HG03045 (cell line): ENCODE data around the gene MDGA2.

Experiments
- ATAC-seq: cut with Tn5 transposase; IDR thresholded peaks from one replicate; pipeline ENCODE4 v1.9.1; 2021; ENCODE audit warnings: mild to moderate bottlenecking, moderate library complexity; ENCODE audit not compliant: unreplicated experiment

Gene MDGA2

GRCh38 chr14:47154276-47154797, 521.1 kb downstream of the MDGA2 start:
- no peak for ATAC-seq

GRCh38 chr14:47153746-47154145, 521.7 kb downstream of the MDGA2 start:
- no peak for ATAC-seq

- no peak for ATAC-seq
Measured at GRCh38 chr14:47150267-47150666, 525.1 kb downstream of the MDGA2 start.

GRCh38 chr14:47149326-47149725, 526.1 kb downstream of the MDGA2 start:
- no peak for ATAC-seq

GRCh38 chr14:47148686-47149085, 526.7 kb downstream of the MDGA2 start:
- no peak for ATAC-seq

- ATAC-seq, result no peak
Measured at GRCh38 chr14:47120645-47121044, 554.8 kb downstream of the MDGA2 start.

- ATAC-seq, result no peak
Measured at GRCh38 chr14:47103771-47104170, 571.6 kb downstream of the MDGA2 start.

GRCh38 chr14:47102472-47102871, 572.9 kb downstream of the MDGA2 start:
- ATAC-seq, result no peak

GRCh38 chr14:47085678-47086077, 589.7 kb downstream of the MDGA2 start:
- ATAC-seq, result no peak

- no peak for ATAC-seq
Measured at GRCh38 chr14:47065326-47065725, 610.1 kb downstream of the MDGA2 start.

- no peak for ATAC-seq
Measured at GRCh38 chr14:47060050-47060449, 615.4 kb downstream of the MDGA2 start.

GRCh38 chr14:47057364-47057763, 618.0 kb downstream of the MDGA2 start:
- ATAC-seq, result no peak

- ATAC-seq, result no peak
Measured at GRCh38 chr14:47044841-47045240, 630.6 kb downstream of the MDGA2 start.

GRCh38 chr14:47040550-47040949, 634.9 kb downstream of the MDGA2 start:
- no peak for ATAC-seq

- ATAC-seq, result no peak
Measured at GRCh38 chr14:47039336-47039735, 636.1 kb downstream of the MDGA2 start.

- no peak for ATAC-seq
Measured at GRCh38 chr14:47022721-47023120, 652.7 kb downstream of the MDGA2 start.

GRCh38 chr14:47020500-47020899, 654.9 kb downstream of the MDGA2 start:
- no peak for ATAC-seq

- no peak for ATAC-seq
Measured at GRCh38 chr14:47012533-47013280, 662.7 kb downstream of the MDGA2 start.

GRCh38 chr14:47009615-47010014, 665.8 kb downstream of the MDGA2 start:
- no peak for ATAC-seq

- ATAC-seq, result no peak
Measured at GRCh38 chr14:47008732-47009131, 666.7 kb downstream of the MDGA2 start.

- no peak for ATAC-seq
Measured at GRCh38 chr14:46999661-47000060, 675.7 kb downstream of the MDGA2 start.

- no peak for ATAC-seq
Measured at GRCh38 chr14:46989566-46989965, 685.8 kb downstream of the MDGA2 start.

- no peak for ATAC-seq
Measured at GRCh38 chr14:46988312-46988711, 687.1 kb downstream of the MDGA2 start.
